HEK293 (cell line): ENCODE results near the gene FBXW2.

Source experiments
- ZNF16 ChIP-seq: fragments of 450-650 bp; formaldehyde crosslinking; IDR thresholded peaks from 2 replicates; pipeline ENCODE4 v1.5.1; 2016; ENCODE audit warnings: low read depth, missing biosample characterization, missing genetic modification characterization
- ZNF792 ChIP-seq: fragments of 450-650 bp; formaldehyde crosslinking; IDR thresholded peaks from 2 replicates; pipeline ENCODE4 v1.5.1; 2016; ENCODE audit warnings: missing biosample characterization, missing genetic modification characterization

DNA sequence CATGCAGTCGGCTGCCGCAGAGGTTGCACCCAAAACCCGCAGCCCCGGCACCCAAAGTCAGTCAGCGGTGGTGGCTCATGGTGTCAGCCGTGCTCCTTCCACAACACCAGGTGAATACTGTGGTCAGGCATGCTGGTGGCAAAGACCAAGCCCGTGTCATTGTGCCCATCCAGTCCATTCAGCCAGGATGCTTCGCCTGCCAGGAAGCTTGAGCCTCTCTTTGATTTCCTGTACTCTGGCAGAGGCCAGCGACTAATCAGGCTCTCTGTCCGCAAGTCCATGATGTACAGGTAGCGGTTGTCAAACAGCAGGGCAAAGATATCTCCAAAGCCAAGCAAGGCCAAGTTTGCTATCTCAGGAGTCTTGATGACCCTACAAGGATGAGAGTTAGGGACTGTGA is 28.7 kb downstream of the FBXW2 start:
- TF ChIP-seq ZNF16 (tag by site-specific recombination): no peak
- TF ChIP-seq ZNF792 (tag by site-specific recombination): no peak
